ENCODE measurements around the gene PRR13. TPM values are rescaled to one million over a fixed set of nuclear protein-coding genes. Genes with fewer than 3 reads are reported as not detected.
"Not testable (repeated sequence)": the region's sequence is repeated elsewhere in the genome, so short reads cannot be mapped to it uniquely, and the experiment has no call there.

The PRR13 gene
- total RNA-seq, 1 donor from 2014 or later = 172 TPM

DNA sequence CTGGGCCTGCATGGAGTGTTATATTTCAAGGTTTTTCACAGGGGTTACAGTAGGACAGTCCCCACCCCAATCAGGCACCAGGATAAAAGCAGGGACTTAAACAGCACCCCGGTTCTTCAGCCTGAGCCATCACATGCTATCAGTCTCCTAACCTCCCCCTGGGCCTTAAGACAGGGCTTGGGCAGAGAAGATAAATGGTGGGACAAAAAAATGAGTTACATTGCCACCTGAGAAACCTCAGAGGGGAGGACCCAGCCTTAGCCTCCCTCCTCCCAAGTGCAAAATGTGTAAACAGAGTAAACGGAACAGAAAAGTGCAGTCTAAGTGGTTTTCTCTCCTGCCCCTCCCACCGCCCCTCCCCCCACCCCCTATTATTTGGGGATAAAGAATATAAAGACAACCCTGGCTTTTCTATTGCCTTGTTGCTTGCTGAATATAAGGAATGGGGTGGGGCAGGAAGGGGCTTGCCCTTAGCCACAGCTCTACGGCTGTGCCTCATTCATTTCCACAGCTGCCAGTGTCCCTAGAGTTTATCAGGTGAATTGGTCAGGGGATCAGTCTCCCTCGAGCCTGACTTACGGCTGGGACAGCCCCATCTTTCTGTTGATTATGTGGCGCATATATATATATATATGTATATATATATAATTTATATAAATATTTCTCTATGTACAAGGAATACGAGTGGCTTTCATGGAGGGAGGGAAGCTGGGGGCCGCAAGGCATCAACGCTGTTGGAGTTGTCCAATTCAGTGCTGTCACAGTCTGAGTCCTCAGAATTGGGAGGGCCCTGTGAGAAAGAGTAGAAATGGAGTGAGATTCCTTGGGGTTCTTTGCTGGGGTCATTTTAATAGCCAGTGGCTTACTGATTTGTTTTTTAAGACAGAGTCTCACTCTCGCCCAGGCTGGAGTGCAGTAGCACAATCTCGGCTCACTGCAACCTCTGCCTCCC is 39.2 kb downstream of the PRR13 start:
- Histone ChIP-seq H3K27ac (no peak overlapping the region), H3K9me3 (no peaks in the 10 kb centered on the region), H3K4me3 (no peak overlapping the region), H3K27me3 (no peaks in the 10 kb centered on the region), H3K4me1 (no peaks in the 10 kb centered on the region), H3K36me3 (peaks cover 98% of the 10 kb centered on the region)
- DNase-seq = no peak
- TF ChIP-seq, protein P1, sequence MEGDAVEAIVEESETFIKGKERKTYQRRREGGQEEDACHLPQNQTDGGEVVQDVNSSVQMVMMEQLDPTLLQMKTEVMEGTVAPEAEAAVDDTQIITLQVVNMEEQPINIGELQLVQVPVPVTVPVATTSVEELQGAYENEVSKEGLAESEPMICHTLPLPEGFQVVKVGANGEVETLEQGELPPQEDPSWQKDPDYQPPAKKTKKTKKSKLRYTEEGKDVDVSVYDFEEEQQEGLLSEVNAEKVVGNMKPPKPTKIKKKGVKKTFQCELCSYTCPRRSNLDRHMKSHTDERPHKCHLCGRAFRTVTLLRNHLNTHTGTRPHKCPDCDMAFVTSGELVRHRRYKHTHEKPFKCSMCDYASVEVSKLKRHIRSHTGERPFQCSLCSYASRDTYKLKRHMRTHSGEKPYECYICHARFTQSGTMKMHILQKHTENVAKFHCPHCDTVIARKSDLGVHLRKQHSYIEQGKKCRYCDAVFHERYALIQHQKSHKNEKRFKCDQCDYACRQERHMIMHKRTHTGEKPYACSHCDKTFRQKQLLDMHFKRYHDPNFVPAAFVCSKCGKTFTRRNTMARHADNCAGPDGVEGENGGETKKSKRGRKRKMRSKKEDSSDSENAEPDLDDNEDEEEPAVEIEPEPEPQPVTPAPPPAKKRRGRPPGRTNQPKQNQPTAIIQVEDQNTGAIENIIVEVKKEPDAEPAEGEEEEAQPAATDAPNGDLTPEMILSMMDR (IDR thresholded peaks at IDR 0.05) = no peak
- ATAC-seq = no peak
- intact Hi-C loops (cut with DNase I) = no loop called here

DNA sequence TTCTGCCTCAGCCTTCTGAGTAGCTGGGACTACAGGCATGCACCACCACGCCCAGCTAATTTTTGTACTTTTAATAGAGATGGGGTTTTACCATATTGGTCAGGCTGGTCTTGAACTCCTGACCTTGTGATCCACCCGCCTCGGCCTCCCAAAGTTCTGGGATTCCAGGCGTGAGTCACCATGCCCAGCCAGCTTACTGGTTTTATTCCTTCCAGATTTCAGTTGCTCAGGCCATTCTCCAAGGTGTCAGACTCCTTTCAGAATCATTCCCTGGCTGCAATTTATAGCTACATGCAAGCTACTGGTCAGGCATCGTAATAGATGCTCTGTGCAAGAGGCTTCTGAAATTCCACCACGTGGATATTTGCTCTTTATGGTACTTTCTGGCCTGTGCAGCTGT is 39.9 kb downstream of the PRR13 start:
- DNase-seq; H3K4me1 ChIP-seq; ATAC-seq; H3K27ac ChIP-seq; intact Hi-C loops (cut with DNase I); H3K27me3 ChIP-seq; H3K4me3 ChIP-seq; H3K9me3 ChIP-seq: not testable (repeated sequence)
- H3K36me3 ChIP-seq = peaks cover 98% of the 10 kb centered on the region

DNA sequence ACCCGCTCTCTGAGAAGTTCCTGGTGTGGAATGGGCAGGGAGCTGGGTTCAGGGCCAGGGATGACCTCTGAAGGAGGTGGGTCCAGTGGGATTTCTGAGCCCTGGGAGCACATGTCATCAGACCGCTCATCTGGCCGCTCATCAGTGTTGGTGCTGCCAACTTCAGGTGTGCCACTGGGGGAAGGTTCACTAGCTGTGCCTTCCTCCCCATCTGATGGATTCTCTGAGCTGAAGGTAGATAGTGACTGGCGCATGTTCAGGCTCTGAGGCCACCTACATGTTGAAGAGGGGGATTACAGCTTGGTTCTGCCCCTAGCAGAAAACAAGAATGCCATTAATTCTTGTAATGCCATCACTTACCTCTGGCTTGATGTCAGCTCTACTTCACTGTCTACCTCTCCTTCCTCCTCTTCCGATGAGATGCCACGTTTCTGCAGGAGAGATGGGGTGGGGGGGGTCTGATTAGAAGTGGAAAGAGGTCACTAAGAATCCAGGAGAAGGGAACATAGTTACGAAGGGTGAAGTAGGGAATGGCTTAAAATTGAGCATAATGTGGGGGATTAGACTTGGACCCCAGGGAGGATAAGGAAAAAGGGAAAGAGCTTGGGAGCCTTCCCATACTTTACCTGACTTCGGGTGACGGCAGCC is 40.5 kb downstream of the PRR13 start:
- no peak overlapping the region for H3K27ac ChIP-seq
- DNase-seq (peak; percentile 40), ATAC-seq (no peak)
- no peaks in the 10 kb centered on the region for H3K4me1 ChIP-seq
- no peak overlapping the region for H3K4me3 ChIP-seq
- no peaks in the 10 kb centered on the region for H3K27me3 ChIP-seq
- no peaks in the 10 kb centered on the region for H3K9me3 ChIP-seq
- TF ChIP-seq, protein P1 (IDR thresholded peaks at IDR 0.05) = peak; percentile 12
- H3K36me3 ChIP-seq = peaks cover 96% of the 10 kb centered on the region
- intact Hi-C loops (cut with DNase I) = no loop called here

DNA sequence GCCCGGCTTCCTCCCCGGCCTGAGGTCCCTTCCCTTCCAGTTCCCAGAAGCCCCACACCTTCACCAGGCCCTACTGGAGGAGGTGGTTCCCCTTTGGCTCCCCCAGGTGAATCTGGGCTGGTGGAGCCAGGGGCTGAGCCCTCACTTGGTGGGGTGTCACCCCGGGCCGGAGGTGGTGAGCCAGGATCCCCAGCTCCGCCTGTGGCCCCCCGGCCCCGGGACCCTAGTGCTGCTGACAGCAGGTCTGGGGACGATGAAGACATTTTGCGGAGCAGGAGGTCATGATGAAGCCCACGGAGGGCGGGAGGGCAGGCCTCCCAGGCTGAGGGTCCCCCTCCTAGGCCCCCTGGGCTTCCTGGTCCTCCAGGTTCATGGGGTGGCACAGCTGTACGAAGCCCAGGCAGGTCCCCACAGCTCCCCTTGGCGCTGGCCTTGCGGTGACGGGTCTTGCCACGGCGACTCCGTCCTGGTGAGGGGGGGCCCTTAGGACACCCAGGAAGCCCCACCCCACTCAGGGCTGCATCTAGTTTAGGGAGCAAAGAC is 41.2 kb downstream of the PRR13 start:
- H3K36me3 ChIP-seq = peaks cover 96% of the 10 kb centered on the region
- no peak overlapping the region for H3K27ac ChIP-seq
- no peaks in the 10 kb centered on the region for H3K9me3 ChIP-seq
- DNase-seq (peak; percentile 69), ATAC-seq (peak; percentile 3)
- no peaks in the 10 kb centered on the region for H3K4me1 ChIP-seq
- no peaks in the 10 kb centered on the region for H3K27me3 ChIP-seq
- intact Hi-C loops (cut with DNase I) = no loop called here
- H3K4me3 ChIP-seq = no peak overlapping the region
- TF ChIP-seq, protein P1 (IDR thresholded peaks at IDR 0.05) = no peak

DNA sequence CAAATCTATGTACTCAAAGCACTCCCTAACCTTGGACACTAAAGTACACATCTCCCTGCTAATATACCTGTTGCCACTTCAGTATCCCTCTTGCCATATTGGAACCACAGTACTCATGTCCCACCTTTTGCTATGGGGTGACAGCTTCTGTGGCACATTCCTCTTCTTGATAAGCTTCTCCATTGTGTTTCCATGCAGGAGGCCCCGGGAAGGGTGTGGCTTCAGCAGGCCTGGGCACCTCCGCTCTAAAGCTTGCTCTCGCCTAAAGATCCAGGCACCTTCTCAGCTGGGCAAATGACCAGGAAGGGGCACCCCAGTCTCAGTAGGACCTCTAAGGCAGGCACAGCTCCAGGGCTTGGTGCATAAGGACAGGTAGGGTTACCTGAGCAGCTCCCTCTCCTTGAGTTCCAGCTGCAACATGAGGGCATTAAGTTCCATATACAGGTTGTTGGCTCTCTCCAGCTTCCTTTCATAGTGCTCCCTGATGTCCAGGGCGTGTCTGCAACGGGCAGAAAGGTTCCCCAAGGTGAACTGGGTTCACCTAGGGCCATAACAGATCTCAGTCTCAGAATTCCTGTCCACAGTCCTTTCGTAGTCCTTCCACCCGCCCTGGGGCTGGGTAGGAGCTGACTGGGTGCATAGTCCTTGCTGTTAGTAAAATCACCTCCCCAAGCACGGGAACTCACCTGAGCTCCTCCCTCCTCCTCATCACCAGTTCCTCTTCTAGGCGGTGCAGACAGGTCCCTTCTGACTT is 41.9 kb downstream of the PRR13 start:
- Histone ChIP-seq H3K27ac (no peak overlapping the region), H3K36me3 (peaks cover 95% of the 10 kb centered on the region)
- no peak for ATAC-seq

More for the DNA sequence above, 41.9 kb downstream of the PRR13 start:
- peak; percentile 44 for DNase-seq
- intact Hi-C loops (cut with DNase I) = no loop called here
- Histone ChIP-seq H3K27me3 (no peaks in the 10 kb centered on the region), H3K9me3 (no peaks in the 10 kb centered on the region), H3K4me1 (no peaks in the 10 kb centered on the region), H3K4me3 (no peak overlapping the region)
- TF ChIP-seq, protein P1 (IDR thresholded peaks at IDR 0.05) = no peak
